Fibroblast of mammary gland (primary cell): ENCODE measurements around the gene PEX11G.

Source experiments
- DNase-seq: peaks from one replicate; pipeline ENCODE4 v3.0.0-alpha.2; 2010; ENCODE audit warnings: low read depth
- H3K4me3 ChIP-seq: 2 replicates; pipeline ENCODE4 v1.5.1; 2011; ENCODE audit warnings: low read depth, mild to moderate bottlenecking, low read length, moderate library complexity; ENCODE audit not compliant: control insufficient read depth
- CTCF ChIP-seq: conservative IDR thresholded peaks from 2 replicates; pipeline ENCODE4 v1.5.1; 2011; ENCODE audit warnings: low read depth, low read length, inconsistent platforms; ENCODE audit not compliant: control insufficient read depth, insufficient read depth

PEX11G gene

DNA sequence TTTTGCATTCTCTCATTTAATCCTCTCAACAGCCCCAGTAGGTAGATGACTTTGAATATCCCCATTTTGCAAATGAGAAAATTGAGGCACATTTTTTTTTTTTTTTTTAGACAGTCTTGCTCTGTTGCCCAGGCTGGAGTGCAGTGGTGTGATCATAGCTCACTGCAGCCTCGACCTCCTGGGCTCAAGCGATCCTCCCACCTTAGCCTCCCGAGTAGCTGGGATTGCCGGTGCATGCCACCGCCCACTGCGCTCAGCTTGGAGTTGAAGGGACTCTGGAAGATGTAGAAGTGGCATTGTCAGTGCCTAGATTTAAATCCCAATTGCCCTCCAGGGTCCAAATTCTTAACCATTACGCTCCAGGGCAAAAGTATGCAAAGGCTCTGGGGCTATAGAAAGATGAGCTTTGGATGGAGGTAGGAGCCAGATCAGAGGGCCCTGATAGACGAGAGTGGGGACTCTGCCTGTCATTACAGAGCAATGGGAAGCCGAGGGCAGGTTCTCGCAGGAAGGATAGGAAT is 32.8 kb upstream of the PEX11G start:
- DNase-seq = no peak
- no peak for TF ChIP-seq CTCF
- peak overlapping the region; percentile 70 for H3K4me3 ChIP-seq

DNA sequence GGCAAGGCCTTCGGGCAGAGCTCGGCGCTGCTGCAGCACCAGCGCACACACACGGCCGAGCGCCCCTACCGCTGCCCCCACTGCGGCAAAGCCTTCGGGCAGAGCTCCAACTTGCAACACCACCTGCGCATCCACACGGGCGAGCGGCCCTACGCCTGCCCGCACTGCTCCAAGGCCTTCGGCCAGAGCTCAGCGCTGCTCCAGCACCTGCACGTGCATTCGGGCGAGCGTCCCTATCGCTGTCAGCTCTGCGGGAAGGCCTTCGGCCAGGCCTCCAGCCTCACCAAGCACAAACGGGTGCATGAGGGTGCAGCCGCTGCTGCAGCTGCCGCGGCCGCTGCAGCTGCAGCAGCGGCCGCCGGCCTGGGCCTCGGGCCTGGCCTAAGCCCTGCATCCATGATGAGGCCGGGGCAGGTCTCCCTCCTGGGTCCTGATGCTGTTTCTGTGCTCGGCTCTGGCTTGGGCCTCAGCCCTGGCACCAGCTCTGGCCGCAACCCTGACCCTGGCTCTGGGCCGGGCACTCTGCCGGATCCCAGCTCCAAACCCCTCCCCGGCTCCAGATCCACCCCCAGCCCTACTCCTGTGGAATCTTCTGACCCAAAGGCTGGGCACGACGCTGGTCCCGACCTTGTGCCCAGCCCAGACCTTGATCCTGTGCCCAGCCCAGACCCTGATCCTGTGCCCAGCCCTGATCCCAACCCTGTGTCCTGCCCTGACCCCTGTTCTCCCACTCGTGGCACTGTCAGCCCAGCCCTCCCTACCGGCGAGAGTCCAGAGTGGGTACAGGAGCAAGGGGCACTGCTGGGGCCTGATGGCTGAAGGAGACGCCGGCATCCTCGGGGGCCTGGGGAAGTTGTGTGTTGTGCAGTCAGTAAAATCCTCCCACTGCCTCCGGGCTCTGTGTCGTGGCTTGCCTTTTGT is 31.6 kb upstream of the PEX11G start:
- H3K4me3 ChIP-seq = no peak overlapping the region
- no peak for TF ChIP-seq CTCF
- no peak for DNase-seq

GRCh38 chr19:7519361-7520130 is 30.7 kb upstream of the PEX11G start:
- DNase-seq = no peak
- TF ChIP-seq CTCF = no peak
- no peak overlapping the region for H3K4me3 ChIP-seq

GRCh38 chr19:7516878-7517277 is 28.0 kb upstream of the PEX11G start:
- no peak for DNase-seq
- peak overlapping the region; percentile 64 for H3K4me3 ChIP-seq
- TF ChIP-seq CTCF = no peak

DNA sequence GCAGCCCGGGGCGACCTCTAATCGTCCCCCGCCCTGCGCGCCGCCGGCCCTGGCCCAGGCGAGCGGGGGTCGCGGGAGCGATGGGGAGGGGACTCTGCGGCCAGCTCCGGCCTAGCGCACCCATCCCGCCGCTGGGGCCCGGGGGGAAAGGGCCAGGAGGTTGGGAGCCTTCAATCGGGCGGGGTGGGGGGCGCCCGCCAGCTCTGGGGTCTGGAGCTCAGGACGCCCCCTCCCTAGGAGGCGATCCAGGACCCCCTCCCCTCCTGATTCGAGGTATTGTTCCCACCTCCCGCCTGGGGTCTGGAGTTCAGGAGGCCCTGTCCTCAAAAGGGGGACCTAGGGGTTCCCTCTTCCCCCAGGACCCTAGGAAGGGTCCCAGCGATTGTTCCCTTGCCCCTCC is 27.5 kb upstream of the PEX11G start:
- no peak for DNase-seq
- TF ChIP-seq CTCF = no peak
- peak overlapping the region; percentile 64 for H3K4me3 ChIP-seq

DNA sequence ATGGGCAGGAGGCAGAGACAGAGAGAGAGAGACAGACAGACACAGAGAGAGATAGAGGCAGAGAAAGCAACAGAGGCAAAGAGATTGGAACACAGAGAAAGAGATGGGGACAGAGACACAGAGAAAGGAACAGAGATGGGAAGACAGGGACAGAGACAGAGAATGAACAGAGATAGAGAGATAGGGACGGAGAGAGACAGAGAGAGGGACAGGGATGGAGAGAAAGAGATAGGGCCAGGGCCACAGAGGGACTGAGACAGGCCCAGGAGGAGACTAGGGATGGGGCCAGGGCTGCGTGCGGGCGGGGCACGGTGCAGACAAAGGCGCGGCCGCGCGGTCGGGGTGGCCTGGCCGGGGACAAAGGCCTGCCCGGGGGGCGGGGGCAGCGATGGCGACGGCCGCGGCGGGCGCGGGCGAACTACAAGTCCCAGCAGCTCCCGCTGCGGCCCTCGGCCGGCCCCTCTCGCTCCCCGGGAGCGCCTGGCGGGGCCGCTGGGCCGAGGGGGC is 26.9 kb upstream of the PEX11G start, which contains the start of gene ZNF358:
Gene ZNF358 (plus strand): TSS at position 459 of the 507 bp plus-strand sequence. CDS start 3,140 bp downstream, outside the sequence.
- no peak for TF ChIP-seq CTCF
- peak within 1 kb of the TSS; percentile 64 for H3K4me3 ChIP-seq
- peak; percentile 51 for DNase-seq
